Natural killer cell (primary cell): ENCODE measurements around the gene RGL3. TPM values are rescaled to one million over a fixed set of nuclear protein-coding genes. Genes with fewer than 3 reads are reported as not detected.

ENCODE experiments used
- ATAC-seq, 3 donors: fragments of 150-1000 bp in 2 of 3; fragments of 200-7000 bp in 1 of 3; cut with Tn5 transposase; 1 replicate in 1 of 3; 2 replicates in 2 of 3; pipeline ENCODE4 v1.10.0; 2021; ENCODE audit warnings: mild to moderate bottlenecking in 2 of 3, moderate library complexity in 2 of 3
- DNase-seq, 2 donors: peaks; one replicate each; pipeline versions ENCODE4 v3.0.0 to v3.0.0-alpha.2; 2013 to 2021; ENCODE audit warnings: mixed read lengths in 1 of 2
- H3K27ac ChIP-seq: one replicate; pipeline ENCODE4 v1.5.1; 2013; ENCODE audit warnings: mild to moderate bottlenecking, low read length
- H3K27me3 ChIP-seq: one replicate; pipeline ENCODE4 v1.6.1; 2013; ENCODE audit warnings: low read length; ENCODE audit not compliant: control insufficient read depth, insufficient read depth
- H3K36me3 ChIP-seq: one replicate; pipeline ENCODE4 v1.6.1; 2013; ENCODE audit warnings: low read length; ENCODE audit not compliant: control insufficient read depth, insufficient read depth
- H3K4me1 ChIP-seq: one replicate; pipeline ENCODE4 v1.6.1; 2013; ENCODE audit warnings: low read length; ENCODE audit not compliant: control insufficient read depth, insufficient read depth
- H3K4me3 ChIP-seq: one replicate; pipeline ENCODE4 v1.5.1; 2013; ENCODE audit warnings: low read length
- H3K9me3 ChIP-seq: one replicate; pipeline ENCODE4 v1.6.1; 2013; ENCODE audit warnings: low read length; ENCODE audit not compliant: control insufficient read depth, insufficient read depth
- H3K27ac Mint-ChIP-seq, 2 donors: one replicate each; pipeline ENCODE4 v1.8.0; 2022; ENCODE audit warnings: mild to moderate bottlenecking in 2 of 2, mixed read lengths in 2 of 2, moderate library complexity in 1 of 2
- H3K27me3 Mint-ChIP-seq, 2 donors: one replicate each; pipeline ENCODE4 v1.8.0; 2022; ENCODE audit warnings: low read depth in 2 of 2, mixed read lengths in 2 of 2
- H3K36me3 Mint-ChIP-seq: one replicate; pipeline ENCODE4 v1.8.0; 2022; ENCODE audit warnings: mixed read lengths
- H3K4me1 Mint-ChIP-seq, 2 donors: one replicate each; pipeline ENCODE4 v1.8.0; 2022; ENCODE audit warnings: mixed read lengths in 2 of 2
- H3K4me3 Mint-ChIP-seq: one replicate; pipeline ENCODE4 v1.8.0; 2022; ENCODE audit warnings: mild to moderate bottlenecking, moderate library complexity, mixed read lengths
- H3K9me3 Mint-ChIP-seq, 2 donors: one replicate each; pipeline ENCODE4 v1.8.0; 2022; ENCODE audit warnings: mixed read lengths in 2 of 2
- WGBS: methylation state at CpG from one replicate; pipeline ENCODE4 v1.1.7; 2013; ENCODE audit warnings: missing lambda C conversion rate; ENCODE audit not compliant: insufficient coverage; 5-methylcytosine and 5-hydroxymethylcytosine counted together
- intact Hi-C: fragments of 100-400 bp; cut with micrococcal nuclease; formaldehyde crosslinking; loops from one replicate; pipeline ENCODE4 v1.14.2; 2022
- total RNA-seq, 4 donors: library from RNA; stranded (reverse); fragments of 120-200 nt in 1 of 4; gene quantifications; one replicate each; pipeline versions ENCODE4 v1.2.3 to v1.2.4, GENCODE V29; 2013 to 2022
- TF ChIP-seq, protein P1 (sequence below): fragments of 200-600 bp; IDR thresholded peaks from one replicate; pipeline ENCODE4 v1.8.0; 2022; ENCODE audit warnings: antibody characterized with exemption

RGL3 gene
- total RNA-seq, 3 donors from 2014 or later (not counting 1 experiment from before 2014, with no cell fraction given) = 0.48 TPM; not detected in 2

GRCh38 chr19:11373166-11373884 is 45.8 kb downstream of the RGL3 start:
- intact Hi-C loops = loop anchor here (10.0 kb wide), 1 partner anchor 131 kb away; the partner anchor contains the start of gene ZNF653
- Mint-ChIP-seq H3K36me3 (no peaks in the 10 kb centered on the region), H3K27ac (no peak overlapping the region)

DNA sequence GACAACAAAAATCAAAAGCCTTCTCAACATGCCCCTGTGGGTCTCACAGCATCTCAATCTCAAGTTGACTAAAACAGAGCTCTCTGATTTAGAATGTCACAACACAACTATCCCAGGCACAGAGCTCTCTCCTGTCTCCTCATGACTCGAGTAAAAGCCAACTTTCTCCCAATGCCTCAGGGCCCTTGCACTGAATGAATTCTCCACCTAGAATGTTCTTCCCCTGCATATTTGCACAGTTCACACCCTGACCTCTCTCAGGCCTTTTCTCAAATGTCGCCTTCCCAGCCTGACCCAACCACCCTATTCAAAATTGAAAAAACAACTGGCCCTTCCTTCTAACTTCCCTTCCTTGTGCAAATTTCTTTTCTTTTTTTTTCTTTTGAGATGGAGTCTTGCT is 48.4 kb downstream of the RGL3 start:
- H3K4me3 ChIP-seq = no peak overlapping the region
- H3K9me3 ChIP-seq = no peaks in the 10 kb centered on the region
- no peak overlapping the region for H3K4me3 Mint-ChIP-seq
- H3K4me1 ChIP-seq = peaks cover 17% of the 10 kb centered on the region
- intact Hi-C loops = loop anchor here (10.0 kb wide), 1 partner anchor 134 kb away; the partner anchor contains the start of gene ZNF653
- peaks cover 2% of the 10 kb centered on the region for H3K36me3 ChIP-seq
- TF ChIP-seq, protein P1, sequence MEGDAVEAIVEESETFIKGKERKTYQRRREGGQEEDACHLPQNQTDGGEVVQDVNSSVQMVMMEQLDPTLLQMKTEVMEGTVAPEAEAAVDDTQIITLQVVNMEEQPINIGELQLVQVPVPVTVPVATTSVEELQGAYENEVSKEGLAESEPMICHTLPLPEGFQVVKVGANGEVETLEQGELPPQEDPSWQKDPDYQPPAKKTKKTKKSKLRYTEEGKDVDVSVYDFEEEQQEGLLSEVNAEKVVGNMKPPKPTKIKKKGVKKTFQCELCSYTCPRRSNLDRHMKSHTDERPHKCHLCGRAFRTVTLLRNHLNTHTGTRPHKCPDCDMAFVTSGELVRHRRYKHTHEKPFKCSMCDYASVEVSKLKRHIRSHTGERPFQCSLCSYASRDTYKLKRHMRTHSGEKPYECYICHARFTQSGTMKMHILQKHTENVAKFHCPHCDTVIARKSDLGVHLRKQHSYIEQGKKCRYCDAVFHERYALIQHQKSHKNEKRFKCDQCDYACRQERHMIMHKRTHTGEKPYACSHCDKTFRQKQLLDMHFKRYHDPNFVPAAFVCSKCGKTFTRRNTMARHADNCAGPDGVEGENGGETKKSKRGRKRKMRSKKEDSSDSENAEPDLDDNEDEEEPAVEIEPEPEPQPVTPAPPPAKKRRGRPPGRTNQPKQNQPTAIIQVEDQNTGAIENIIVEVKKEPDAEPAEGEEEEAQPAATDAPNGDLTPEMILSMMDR = no peak
- no peak overlapping the region for H3K27ac Mint-ChIP-seq
- no peaks in the 10 kb centered on the region for H3K36me3 Mint-ChIP-seq
- no peaks in the 10 kb centered on the region for H3K4me1 Mint-ChIP-seq
- WGBS = 91% methylated on average over 2 of the region's 2 CpGs
- no peaks in the 10 kb centered on the region for H3K27me3 Mint-ChIP-seq
- ATAC-seq = no peak
- DNase-seq = no peak
- H3K27ac ChIP-seq = no peak overlapping the region
- no peaks in the 10 kb centered on the region for H3K9me3 Mint-ChIP-seq
- H3K27me3 ChIP-seq = no peaks in the 10 kb centered on the region

More at GRCh38 chr19:11373166-11373884, 45.8 kb downstream of the RGL3 start:
- H3K27me3 ChIP-seq = no peaks in the 10 kb centered on the region
- ATAC-seq = no peak
- no peaks in the 10 kb centered on the region for H3K27me3 Mint-ChIP-seq
- no peak overlapping the region for H3K4me3 ChIP-seq
- H3K9me3 Mint-ChIP-seq = no peaks in the 10 kb centered on the region
- peaks cover 6% of the 10 kb centered on the region in 2 donors for H3K4me1 Mint-ChIP-seq
- 60% methylated on average over 10 of the region's 10 CpGs for WGBS
- DNase-seq = no peak
- H3K36me3 ChIP-seq = no peaks in the 10 kb centered on the region
- no peaks in the 10 kb centered on the region for H3K9me3 ChIP-seq
- TF ChIP-seq, protein P1 = no peak
- H3K4me3 Mint-ChIP-seq = no peak overlapping the region
- H3K4me1 ChIP-seq = peaks cover 31% of the 10 kb centered on the region
- H3K27ac ChIP-seq = no peak overlapping the region

- no peaks in the 10 kb centered on the region for H3K36me3 Mint-ChIP-seq
Measured at GRCh38 chr19:11367528-11367927, 51.6 kb downstream of the RGL3 start.

More at GRCh38 chr19:11367528-11367927, 51.6 kb downstream of the RGL3 start:
- TF ChIP-seq, protein P1 = no peak
- Mint-ChIP-seq H3K27ac (no peak overlapping the region), H3K4me3 (no peak overlapping the region), H3K27me3 (no peaks in the 10 kb centered on the region), H3K4me1 (no peaks in the 10 kb centered on the region), H3K9me3 (no peaks in the 10 kb centered on the region)
- Histone ChIP-seq H3K9me3 (no peaks in the 10 kb centered on the region), H3K27me3 (no peaks in the 10 kb centered on the region), H3K4me1 (no peaks in the 10 kb centered on the region), H3K36me3 (peaks cover 2% of the 10 kb centered on the region), H3K4me3 (no peak overlapping the region), H3K27ac (no peak overlapping the region)
- ATAC-seq (no peak), DNase-seq (no peak)
- intact Hi-C loops = no loop called here
- 88% methylated on average over 1 of the region's 2 CpGs for WGBS
